Left ventricle myocardium inferior (tissue), 1 donor: ENCODE measurements around the gene FAM171A1. TPM values are rescaled to one million over a fixed set of nuclear protein-coding genes. Genes with fewer than 3 reads are reported as not detected.

Experiments used
- DNase-seq: peaks from one replicate; pipeline ENCODE4 v3.0.0-alpha.2; 2020
- H3K27ac ChIP-seq: fragments of 200-600 bp; replicated peaks from 2 replicates; pipeline ENCODE4 v1.8.0; 2021
- H3K27me3 ChIP-seq: fragments of 200-600 bp; 2 replicates; pipeline ENCODE4 v1.8.0; 2021; ENCODE audit warnings: low read depth
- H3K36me3 ChIP-seq: fragments of 200-600 bp; 2 replicates; pipeline ENCODE4 v1.8.0; 2021
- H3K4me1 ChIP-seq: fragments of 200-600 bp; 2 replicates; pipeline ENCODE4 v1.8.0; 2021
- H3K4me3 ChIP-seq: fragments of 200-600 bp; 2 replicates; pipeline ENCODE4 v1.8.0; 2021; ENCODE audit warnings: mild to moderate bottlenecking, moderate library complexity
- H3K9me3 ChIP-seq: fragments of 200-600 bp; replicated peaks from 2 replicates; pipeline ENCODE4 v1.8.0; 2021
- intact Hi-C: fragments of 100-400 bp; cut with micrococcal nuclease; formaldehyde crosslinking; loops from one replicate; pipeline ENCODE4 v1.11.0; 2022
- total RNA-seq: library from RNA; stranded (reverse); fragmentation: NEBNext Ultra II Directional; extraction: Animal tissue kit (Norgen Biotek cat#: 25700); gene quantifications from one replicate; pipeline ENCODE4 v1.2.1, GENCODE V29; 2021
- TF ChIP-seq, protein P1 (sequence below): fragments of 200-600 bp; IDR thresholded peaks from 2 replicates; pipeline ENCODE4 v1.8.0; 2021; ENCODE audit warnings: antibody characterized with exemption, mild to moderate bottlenecking, borderline replicate concordance
- donor health status: DM: no; HTN: yes; CAD: no; lungs with severe emphysema.

Gene FAM171A1
- total RNA-seq, 1 donor from 2014 or later: 8.3 TPM

- Histone ChIP-seq H3K36me3 (no peaks in the 10 kb centered on the region), H3K9me3 (no peaks in the 10 kb centered on the region), H3K4me1 (peaks cover 24% of the 10 kb centered on the region), H3K4me3 (no peak overlapping the region), H3K27me3 (no peaks in the 10 kb centered on the region), H3K27ac (no peak overlapping the region)
- intact Hi-C loops: no loop called here
- DNase-seq: no peak
- TF ChIP-seq, protein P1, sequence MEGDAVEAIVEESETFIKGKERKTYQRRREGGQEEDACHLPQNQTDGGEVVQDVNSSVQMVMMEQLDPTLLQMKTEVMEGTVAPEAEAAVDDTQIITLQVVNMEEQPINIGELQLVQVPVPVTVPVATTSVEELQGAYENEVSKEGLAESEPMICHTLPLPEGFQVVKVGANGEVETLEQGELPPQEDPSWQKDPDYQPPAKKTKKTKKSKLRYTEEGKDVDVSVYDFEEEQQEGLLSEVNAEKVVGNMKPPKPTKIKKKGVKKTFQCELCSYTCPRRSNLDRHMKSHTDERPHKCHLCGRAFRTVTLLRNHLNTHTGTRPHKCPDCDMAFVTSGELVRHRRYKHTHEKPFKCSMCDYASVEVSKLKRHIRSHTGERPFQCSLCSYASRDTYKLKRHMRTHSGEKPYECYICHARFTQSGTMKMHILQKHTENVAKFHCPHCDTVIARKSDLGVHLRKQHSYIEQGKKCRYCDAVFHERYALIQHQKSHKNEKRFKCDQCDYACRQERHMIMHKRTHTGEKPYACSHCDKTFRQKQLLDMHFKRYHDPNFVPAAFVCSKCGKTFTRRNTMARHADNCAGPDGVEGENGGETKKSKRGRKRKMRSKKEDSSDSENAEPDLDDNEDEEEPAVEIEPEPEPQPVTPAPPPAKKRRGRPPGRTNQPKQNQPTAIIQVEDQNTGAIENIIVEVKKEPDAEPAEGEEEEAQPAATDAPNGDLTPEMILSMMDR: no peak
Observed at GRCh38 chr10:15259136-15259535, 112.0 kb downstream of the FAM171A1 start.

- H3K4me1 ChIP-seq: peaks cover 28% of the 10 kb centered on the region
- intact Hi-C loops: no loop called here
- DNase-seq: no peak
- TF ChIP-seq, protein P1: no peak
- no peaks in the 10 kb centered on the region for H3K9me3 ChIP-seq
- no peak overlapping the region for H3K27ac ChIP-seq
- no peaks in the 10 kb centered on the region for H3K36me3 ChIP-seq
- H3K27me3 ChIP-seq: no peaks in the 10 kb centered on the region
- H3K4me3 ChIP-seq: no peak overlapping the region
Observed at GRCh38 chr10:15258255-15258654, 112.8 kb downstream of the FAM171A1 start.

DNA sequence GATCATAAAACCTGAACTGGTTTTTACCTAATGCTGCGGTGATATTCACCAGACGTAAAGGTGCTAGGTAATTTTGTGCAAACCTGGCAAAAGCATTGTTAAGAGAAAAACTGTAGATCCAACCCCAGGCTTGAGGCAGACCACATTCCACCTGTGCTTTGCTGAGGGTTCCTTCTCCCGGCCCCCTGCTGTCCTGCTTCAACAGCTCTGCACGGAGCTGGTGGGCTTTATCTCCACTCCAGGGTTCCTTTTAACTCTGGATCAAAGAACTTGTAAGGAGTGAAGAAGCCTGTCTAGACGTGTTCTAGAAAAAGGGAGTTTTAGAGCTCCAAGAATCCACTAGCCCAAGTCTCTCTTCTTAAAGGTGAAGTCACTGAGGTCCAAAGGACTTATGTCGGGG is 115.1 kb downstream of the FAM171A1 start:
- H3K27ac ChIP-seq: no peak overlapping the region
- H3K36me3 ChIP-seq: no peaks in the 10 kb centered on the region
- no peaks in the 10 kb centered on the region for H3K27me3 ChIP-seq
- no peaks in the 10 kb centered on the region for H3K9me3 ChIP-seq
- H3K4me1 ChIP-seq: peaks cover 24% of the 10 kb centered on the region
- no peak overlapping the region for H3K4me3 ChIP-seq
- intact Hi-C loops: no loop called here
- TF ChIP-seq, protein P1: no peak
- DNase-seq: no peak

DNA sequence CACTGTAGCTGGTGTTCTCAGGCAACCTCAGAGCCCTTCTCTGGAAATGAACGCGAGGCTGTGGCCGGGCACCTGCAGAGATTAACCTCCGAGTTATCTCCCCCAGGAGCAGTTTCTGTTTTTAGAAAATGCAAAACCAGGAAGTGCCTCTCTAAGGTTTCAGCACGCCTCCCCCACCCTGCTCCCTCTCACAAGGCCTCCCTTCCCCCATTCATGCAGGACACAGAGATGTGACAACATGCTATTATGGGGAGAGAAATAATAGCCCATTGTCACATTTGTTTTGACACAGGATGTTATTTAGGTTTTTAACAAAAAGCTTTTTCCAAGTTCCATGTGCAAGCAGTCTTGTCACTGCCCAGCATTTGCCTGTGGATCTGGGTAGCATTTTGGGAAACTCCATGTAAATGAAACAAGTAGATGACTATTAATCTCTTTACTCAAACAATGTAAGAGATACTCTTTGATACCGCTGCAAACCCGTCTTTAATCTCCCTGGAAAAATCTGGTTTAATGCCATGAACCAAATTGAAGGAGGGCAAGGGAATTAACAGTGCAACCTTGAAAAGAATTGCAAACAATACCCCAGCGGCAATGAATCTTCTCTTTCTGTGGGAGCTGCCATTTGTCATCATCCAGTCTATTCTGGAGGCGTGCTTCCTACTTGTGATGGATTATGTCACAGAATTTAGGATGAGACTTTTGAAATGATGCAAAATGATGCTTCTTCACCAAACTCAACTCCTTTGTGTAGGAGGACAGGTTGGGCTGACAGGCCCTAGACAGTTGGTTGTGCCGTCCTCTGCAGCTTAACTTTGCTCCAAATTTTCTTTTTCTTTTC is 116.1 kb downstream of the FAM171A1 start:
- peak overlapping the region; percentile 71 for H3K27ac ChIP-seq
- peak overlapping the region; percentile 61 for H3K4me3 ChIP-seq

DNA sequence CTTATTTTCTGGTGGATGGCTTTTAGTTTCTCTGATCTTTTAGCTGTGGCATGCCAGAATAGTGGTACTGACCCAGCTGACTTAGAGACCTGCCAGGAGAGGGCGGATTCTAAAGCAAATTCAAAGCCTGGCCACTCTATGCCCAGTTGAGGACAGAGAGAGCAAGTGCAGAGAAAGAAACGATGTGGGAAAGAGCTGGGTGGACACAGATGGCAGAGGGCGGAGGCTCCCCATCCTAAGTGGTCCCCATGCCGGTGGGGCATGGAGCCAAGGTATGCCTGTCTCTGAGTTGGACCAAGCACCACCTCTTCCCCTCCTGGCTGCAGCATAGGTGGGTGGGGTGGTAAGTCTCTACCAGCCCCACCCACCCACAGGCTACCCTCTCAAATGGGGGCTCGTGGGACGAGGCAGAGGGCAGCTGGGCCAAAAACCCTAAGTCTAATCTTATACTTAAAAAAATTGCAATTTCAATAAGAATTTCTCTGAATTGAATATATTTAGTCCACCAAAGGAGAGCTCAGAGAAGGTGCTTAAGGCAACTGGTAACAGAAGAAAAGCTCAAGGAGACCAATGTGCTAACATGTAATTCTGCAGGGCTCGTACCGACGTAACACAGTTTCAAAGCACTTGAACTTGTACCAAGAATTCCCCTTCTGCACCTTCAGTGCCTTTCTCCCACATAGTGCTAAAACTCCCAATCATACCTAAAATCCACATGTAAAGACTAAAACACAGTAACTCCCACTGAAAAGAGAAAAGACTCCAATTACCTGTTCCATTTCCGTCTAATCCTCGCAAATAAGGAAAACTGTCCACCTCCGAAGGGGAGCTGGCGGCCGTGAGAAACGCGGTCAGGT is 116.9 kb downstream of the FAM171A1 start:
- Histone ChIP-seq H3K27me3 (no peaks in the 10 kb centered on the region), H3K36me3 (no peaks in the 10 kb centered on the region), H3K4me1 (peaks cover 24% of the 10 kb centered on the region), H3K4me3 (peak overlapping the region; percentile 61), H3K27ac (peak overlapping the region; percentile 71), H3K9me3 (no peaks in the 10 kb centered on the region)
- intact Hi-C loops: no loop called here
- TF ChIP-seq, protein P1: no peak
- no peak for DNase-seq

More for the DNA sequence above, 116.1 kb downstream of the FAM171A1 start:
- TF ChIP-seq, protein P1: no peak
- no peaks in the 10 kb centered on the region for H3K36me3 ChIP-seq
- H3K4me1 ChIP-seq: peaks cover 24% of the 10 kb centered on the region
- intact Hi-C loops: no loop called here
- no peaks in the 10 kb centered on the region for H3K27me3 ChIP-seq
- no peaks in the 10 kb centered on the region for H3K9me3 ChIP-seq
- DNase-seq: no peak
